SU-DHL-6 (cell line): ENCODE measurements around the gene KRT73.

Source experiments
- CTCF ChIP-seq: fragments of 200-600 bp; sonication (generic); IDR thresholded peaks from one replicate; pipeline ENCODE4 v1.5.1; 2017; ENCODE audit warnings: antibody characterized with exemption, mild to moderate bottlenecking, low read length, moderate library complexity; ENCODE audit not compliant: insufficient read depth, poor library complexity, severe bottlenecking
- EZH2phosphoT487 ChIP-seq: fragments of 200-600 bp; sonication (generic), shearing (Covaris generic); conservative IDR thresholded peaks from 2 replicates; pipeline ENCODE4 v1.6.1; 2018; ENCODE audit warnings: mild to moderate bottlenecking, antibody characterized with exemption, low read length, moderate library complexity, mixed read lengths

- TF ChIP-seq CTCF (no peak), EZH2phosphoT487 (no peak)
Measured at GRCh38 chr12:52607314-52607713, 11.0 kb downstream of the KRT73 start.
